ENCODE data around the gene TMEM156.

GRCh38 chr4:39042366-39042765, 10.2 kb upstream of the TMEM156 start:
- TF ChIP-seq SUZ12 (IDR thresholded peaks at IDR 0.05; ENCODE audit: unreplicated experiment), result no peak
- TF ChIP-seq EP300 (IDR thresholded peaks at IDR 0.05; ENCODE audit: borderline replicate concordance in 1 of 2, control insufficient read depth in 1 of 2, low read depth in 2 of 2, low read length in 2 of 2), result no peak
- TF ChIP-seq REST (IDR thresholded peaks at IDR 0.05; ENCODE audit: low read depth, low read length), result no peak
- TF ChIP-seq ETV6 (conservative IDR thresholded peaks at IDR 0.05 in 1 of 2, IDR thresholded peaks at IDR 0.05 in 1 of 2; ENCODE audit: borderline replicate concordance in 1 of 2, low read depth in 1 of 2), result no peak
- TF ChIP-seq SMC3 (IDR thresholded peaks at IDR 0.05; ENCODE audit: borderline replicate concordance, low read length), result no peak
- TF ChIP-seq ZZZ3 (IDR thresholded peaks at IDR 0.05; ENCODE audit: control insufficient read depth, insufficient read length, low read depth), result no peak
- TF ChIP-seq TARDBP (IDR thresholded peaks at IDR 0.05; ENCODE audit: borderline replicate concordance), result no peak
- no peak for TF ChIP-seq POLR2AphosphoS5 (IDR thresholded peaks at IDR 0.05; ENCODE audit: low read length)
- no peak for TF ChIP-seq USF2 (IDR thresholded peaks at IDR 0.05; ENCODE audit: borderline replicate concordance, low read depth, low read length)
- TF ChIP-seq SRF (IDR thresholded peaks at IDR 0.05; ENCODE audit: low read depth in 2 of 2, low read length in 2 of 2), result no peak
- no peak for TF ChIP-seq CREB1 (IDR thresholded peaks at IDR 0.05; ENCODE audit: low read depth)
- no peak for TF ChIP-seq CTCF (IDR thresholded peaks at IDR 0.05 in 2 of 3, conservative IDR thresholded peaks at IDR 0.05 in 1 of 3; ENCODE audit: control insufficient read depth in 2 of 3, extremely low read depth in 1 of 3, insufficient read depth in 1 of 3, low read depth in 3 of 3, low read length in 3 of 3)
- no peak for TF ChIP-seq POLR2AphosphoS2 (IDR thresholded peaks at IDR 0.05; ENCODE audit: low read depth, low read length)
- TF ChIP-seq JUNB (IDR thresholded peaks at IDR 0.05), result no peak

All from GM12878 (cell line).